ENCODE results near the gene GRIN2A. TPM values are rescaled to one million over a fixed set of nuclear protein-coding genes. Genes with fewer than 3 reads are reported as not detected.

Gene GRIN2A
- total RNA-seq, 2 experiments from 2014 or later, result not detected

GRCh38 chr16:10020866-10021265 is 161.4 kb downstream of the GRIN2A start:
- no peak for DNase-seq
- Mint-ChIP-seq H3K27me3 (no peaks in the 10 kb centered on the region), H3K4me1 (no peaks in the 10 kb centered on the region), H3K36me3 (ENCODE audit: low read depth) (no peaks in the 10 kb centered on the region), H3K9me3 (peaks cover 4% of the 10 kb centered on the region), H3K27ac (no peak overlapping the region), H3K4me3 (no peak overlapping the region)
- CTCF ChIA-PET, result no interaction called here
- POLR2A ChIA-PET, result no interaction called here

- Mint-ChIP-seq H3K27ac (no peak overlapping the region), H3K27me3 (peaks cover 2% of the 10 kb centered on the region), H3K36me3 (ENCODE audit: low read depth) (no peaks in the 10 kb centered on the region), H3K4me1 (no peaks in the 10 kb centered on the region), H3K9me3 (no peaks in the 10 kb centered on the region), H3K4me3 (no peak overlapping the region)
- ChIA-PET POLR2A (no interaction called here), CTCF (interaction anchor here (0.5 kb wide), 1 partner anchor 7 kb away, joined by 3 read pairs; no protein-coding TSS in a partner anchor)
- no peak for DNase-seq
Observed at GRCh38 chr16:10016752-10017151, 165.5 kb downstream of the GRIN2A start.

- H3K9me3 Mint-ChIP-seq, result no peaks in the 10 kb centered on the region
- no peak overlapping the region for H3K4me3 Mint-ChIP-seq
- H3K4me1 Mint-ChIP-seq, result no peaks in the 10 kb centered on the region
- no peak overlapping the region for H3K27ac Mint-ChIP-seq
- H3K27me3 Mint-ChIP-seq, result peaks cover 2% of the 10 kb centered on the region
- no peaks in the 10 kb centered on the region for H3K36me3 Mint-ChIP-seq (ENCODE audit: low read depth)
- no peak for DNase-seq
- CTCF ChIA-PET, result no interaction called here
- POLR2A ChIA-PET, result no interaction called here
Observed at GRCh38 chr16:10015397-10015796, 166.8 kb downstream of the GRIN2A start.

GRCh38 chr16:10013774-10014173 is 168.5 kb downstream of the GRIN2A start:
- Mint-ChIP-seq H3K27me3 (peaks cover 2% of the 10 kb centered on the region), H3K4me3 (no peak overlapping the region), H3K36me3 (ENCODE audit: low read depth) (no peaks in the 10 kb centered on the region), H3K4me1 (no peaks in the 10 kb centered on the region), H3K27ac (no peak overlapping the region), H3K9me3 (no peaks in the 10 kb centered on the region)
- POLR2A ChIA-PET, result no interaction called here
- no peak for DNase-seq
- CTCF ChIA-PET, result no interaction called here

DNA sequence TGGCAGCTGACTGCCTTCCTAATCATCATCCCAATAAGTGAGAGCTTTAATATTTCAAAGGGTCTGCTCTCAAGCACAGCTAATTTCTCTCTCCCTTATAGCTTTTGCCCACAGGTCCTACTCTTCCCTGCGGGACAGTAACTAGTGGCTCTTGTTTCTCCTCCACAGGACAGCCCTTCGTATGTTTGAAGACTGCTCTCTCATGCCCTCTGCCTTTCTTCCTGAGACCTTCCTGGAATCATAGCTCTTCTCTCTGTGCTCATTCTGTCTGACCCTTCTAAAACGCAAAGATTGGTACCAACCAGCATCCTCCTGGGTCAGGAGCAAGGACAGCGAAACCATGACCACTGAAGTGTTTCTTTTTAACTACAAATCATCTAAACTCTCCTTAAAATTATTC is 168.9 kb downstream of the GRIN2A start:
- Mint-ChIP-seq H3K9me3 (no peaks in the 10 kb centered on the region), H3K36me3 (ENCODE audit: low read depth) (no peaks in the 10 kb centered on the region), H3K4me3 (no peak overlapping the region), H3K4me1 (no peaks in the 10 kb centered on the region), H3K27me3 (peaks cover 2% of the 10 kb centered on the region), H3K27ac (no peak overlapping the region)
- no peak for DNase-seq
- ChIA-PET CTCF (no interaction called here), POLR2A (no interaction called here)

DNA sequence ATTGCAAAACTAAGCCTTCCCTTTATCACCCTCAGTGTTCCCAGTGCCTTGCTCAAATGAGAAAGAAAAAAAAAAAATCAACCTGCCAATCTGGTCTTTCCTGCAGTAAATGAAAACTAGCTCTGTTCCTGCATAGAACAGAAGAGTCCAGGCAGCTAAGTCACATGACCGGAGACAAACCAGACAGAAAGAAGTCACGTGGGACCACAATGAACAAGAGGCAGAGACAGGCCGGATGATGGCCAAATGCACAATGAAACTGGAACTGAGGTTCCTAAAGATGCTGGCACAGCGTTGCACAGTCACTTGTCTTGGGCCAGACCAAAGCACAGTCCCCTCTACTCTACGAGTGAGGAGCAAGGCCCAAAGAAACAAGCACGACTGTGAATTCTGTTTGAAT is 172.5 kb downstream of the GRIN2A start:
- DNase-seq, result no peak
- Mint-ChIP-seq H3K4me3 (no peak overlapping the region), H3K27me3 (peaks cover 2% of the 10 kb centered on the region), H3K9me3 (peaks cover 6% of the 10 kb centered on the region), H3K36me3 (ENCODE audit: low read depth) (no peaks in the 10 kb centered on the region), H3K4me1 (no peaks in the 10 kb centered on the region), H3K27ac (no peak overlapping the region)
- ChIA-PET CTCF (interaction anchor here (0.7 kb wide), 1 partner anchor 7 kb away, joined by 3 read pairs; no protein-coding TSS in a partner anchor), POLR2A (no interaction called here)

GRCh38 chr16:10003486-10003885 is 178.7 kb downstream of the GRIN2A start:
- Mint-ChIP-seq H3K36me3 (ENCODE audit: low read depth) (no peaks in the 10 kb centered on the region), H3K27ac (no peak overlapping the region), H3K4me3 (no peak overlapping the region), H3K27me3 (no peaks in the 10 kb centered on the region), H3K9me3 (peaks cover 10% of the 10 kb centered on the region), H3K4me1 (no peaks in the 10 kb centered on the region)
- no peak for DNase-seq
- ChIA-PET POLR2A (no interaction called here), CTCF (no interaction called here)

DNA sequence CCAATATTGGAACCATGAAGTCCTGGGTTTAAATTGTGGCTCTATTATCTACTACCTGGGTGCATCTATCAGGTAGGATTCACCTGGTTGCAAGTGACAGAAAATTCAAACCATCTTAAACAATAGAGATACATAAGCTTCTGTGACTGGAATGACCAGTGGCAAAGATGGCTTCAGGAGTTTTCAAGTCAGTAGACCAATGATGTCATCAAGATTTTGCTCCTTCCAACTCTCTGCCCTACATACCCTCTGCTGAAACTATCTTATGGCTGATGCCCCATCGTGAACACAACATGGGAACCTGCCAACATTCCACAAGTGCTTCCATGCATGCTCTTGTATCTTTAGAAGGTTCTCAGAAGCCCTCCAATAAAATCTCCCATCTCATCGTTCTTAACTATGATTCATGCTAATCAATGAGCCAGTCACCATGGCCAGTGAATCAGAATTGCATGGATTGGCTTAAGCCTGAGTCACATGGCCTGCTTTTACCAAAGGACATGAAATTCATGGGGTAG is 180.9 kb downstream of the GRIN2A start:
- ChIA-PET CTCF (no interaction called here), POLR2A (no interaction called here)
- no peak overlapping the region for H3K4me3 Mint-ChIP-seq
- peaks cover 7% of the 10 kb centered on the region for H3K9me3 Mint-ChIP-seq
- H3K27me3 Mint-ChIP-seq, result no peaks in the 10 kb centered on the region
- no peak for DNase-seq
- no peaks in the 10 kb centered on the region for H3K36me3 Mint-ChIP-seq (ENCODE audit: low read depth)
- no peak overlapping the region for H3K27ac Mint-ChIP-seq
- no peaks in the 10 kb centered on the region for H3K4me1 Mint-ChIP-seq

DNA sequence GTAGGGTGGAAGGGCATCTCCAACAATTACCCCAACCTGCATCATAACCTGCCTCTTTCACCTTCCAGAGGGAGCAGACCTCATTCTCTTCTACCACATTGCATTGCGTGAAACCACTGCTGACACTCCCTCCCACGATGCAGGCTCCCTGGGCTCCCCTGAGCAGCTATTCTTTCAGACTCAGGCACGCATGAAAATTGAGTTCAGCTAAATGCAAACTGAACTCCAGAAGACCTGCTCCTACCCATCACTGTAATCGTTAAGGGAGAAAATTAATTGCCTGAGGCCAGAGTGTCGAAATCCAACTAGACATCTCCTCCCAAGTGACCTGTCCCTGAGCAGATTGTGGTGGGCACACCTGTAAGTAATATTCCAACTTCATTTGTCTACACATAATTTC is 186.0 kb downstream of the GRIN2A start:
- Mint-ChIP-seq H3K27me3 (no peaks in the 10 kb centered on the region), H3K27ac (no peak overlapping the region), H3K4me3 (no peak overlapping the region), H3K36me3 (ENCODE audit: low read depth) (no peaks in the 10 kb centered on the region), H3K4me1 (no peaks in the 10 kb centered on the region), H3K9me3 (peaks cover 6% of the 10 kb centered on the region)
- POLR2A ChIA-PET, result no interaction called here
- no peak for DNase-seq
- CTCF ChIA-PET, result no interaction called here

DNA sequence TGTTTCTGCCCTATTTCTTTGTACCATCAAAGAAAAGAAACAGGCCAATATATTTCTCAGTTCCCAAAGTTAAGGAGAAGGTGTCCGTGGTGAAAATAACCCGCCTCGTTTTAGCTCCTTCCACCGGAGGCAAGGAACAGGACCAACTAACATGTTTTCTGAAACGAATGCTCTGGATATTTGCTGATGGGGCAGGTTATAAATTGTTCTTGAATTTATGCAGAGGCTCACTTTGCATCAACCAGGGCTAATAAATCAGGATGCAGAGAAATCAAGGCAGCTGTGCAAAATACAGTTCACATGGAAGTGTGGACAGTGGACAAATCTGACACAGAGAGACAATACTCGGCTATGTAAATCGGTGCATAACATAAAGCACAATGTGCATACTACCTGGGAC is 189.8 kb downstream of the GRIN2A start:
- Mint-ChIP-seq H3K4me3 (no peak overlapping the region), H3K36me3 (ENCODE audit: low read depth) (no peaks in the 10 kb centered on the region), H3K4me1 (no peaks in the 10 kb centered on the region), H3K9me3 (peaks cover 3% of the 10 kb centered on the region), H3K27me3 (no peaks in the 10 kb centered on the region), H3K27ac (no peak overlapping the region)
- CTCF ChIA-PET, result no interaction called here
- POLR2A ChIA-PET, result no interaction called here
- no peak for DNase-seq

GRCh38 chr16:9980981-9981380 is 201.2 kb downstream of the GRIN2A start:
- H3K27me3 Mint-ChIP-seq, result no peaks in the 10 kb centered on the region
- H3K4me1 Mint-ChIP-seq, result no peaks in the 10 kb centered on the region
- CTCF ChIA-PET, result no interaction called here
- POLR2A ChIA-PET, result no interaction called here
- peaks cover 8% of the 10 kb centered on the region for H3K9me3 Mint-ChIP-seq
- no peak overlapping the region for H3K27ac Mint-ChIP-seq
- no peak overlapping the region for H3K4me3 Mint-ChIP-seq
- DNase-seq, result no peak
- H3K36me3 Mint-ChIP-seq (ENCODE audit: low read depth), result no peaks in the 10 kb centered on the region

- CTCF ChIA-PET, result no interaction called here
- Mint-ChIP-seq H3K27ac (no peak overlapping the region), H3K36me3 (ENCODE audit: low read depth) (no peaks in the 10 kb centered on the region), H3K9me3 (no peaks in the 10 kb centered on the region), H3K4me3 (no peak overlapping the region), H3K4me1 (no peaks in the 10 kb centered on the region), H3K27me3 (no peaks in the 10 kb centered on the region)
- DNase-seq, result no peak
- POLR2A ChIA-PET, result no interaction called here
Observed at GRCh38 chr16:9978160-9978725, 204.0 kb downstream of the GRIN2A start.

- CTCF ChIA-PET, result no interaction called here
Observed at GRCh38 chr16:9977333-9977897, 204.8 kb downstream of the GRIN2A start.

GRCh38 chr16:9976601-9977000 is 205.6 kb downstream of the GRIN2A start:
- CTCF ChIA-PET, result no interaction called here
- no peak for DNase-seq
- Mint-ChIP-seq H3K9me3 (no peaks in the 10 kb centered on the region), H3K4me3 (no peak overlapping the region), H3K27me3 (no peaks in the 10 kb centered on the region), H3K36me3 (ENCODE audit: low read depth) (no peaks in the 10 kb centered on the region), H3K4me1 (no peaks in the 10 kb centered on the region), H3K27ac (no peak overlapping the region)
- POLR2A ChIA-PET, result no interaction called here

More at GRCh38 chr16:9977333-9977897, 204.8 kb downstream of the GRIN2A start:
- Mint-ChIP-seq H3K27ac (no peak overlapping the region), H3K4me1 (no peaks in the 10 kb centered on the region), H3K36me3 (ENCODE audit: low read depth) (no peaks in the 10 kb centered on the region), H3K4me3 (no peak overlapping the region), H3K27me3 (no peaks in the 10 kb centered on the region), H3K9me3 (no peaks in the 10 kb centered on the region)
- POLR2A ChIA-PET, result no interaction called here
- DNase-seq, result no peak

Data from activated CD4-positive, alpha-beta T cell treated with anti-CD3 and anti-CD28 coated beads, Interleukin-2, amount 10 ng/mL, durations not matched to agents 7 days and 5 days (primary cell).